Uterus (tissue), 2 donors: ENCODE measurements around the gene TVP23A.

Experiments used
- POLR2A ChIP-seq, 2 donors: fragments of 450-650 bp; IDR thresholded peaks; one replicate each; pipeline ENCODE4 v1.6.1; 2016; ENCODE audit warnings: antibody characterized with exemption in 2 of 2, mild to moderate bottlenecking in 1 of 2, moderate library complexity in 1 of 2
- TF ChIP-seq, protein P1 (sequence below), 4 experiments: fragments of 200-600 bp in 2 of 4; fragments of 450-650 bp in 2 of 4; sonication (generic) in 2 of 4; IDR thresholded peaks; one replicate each; pipeline ENCODE4 v1.5.1; 2016 to 2019; ENCODE audit warnings: antibody characterized with exemption in 4 of 4, mild to moderate bottlenecking in 2 of 4, moderate library complexity in 1 of 4

DNA sequence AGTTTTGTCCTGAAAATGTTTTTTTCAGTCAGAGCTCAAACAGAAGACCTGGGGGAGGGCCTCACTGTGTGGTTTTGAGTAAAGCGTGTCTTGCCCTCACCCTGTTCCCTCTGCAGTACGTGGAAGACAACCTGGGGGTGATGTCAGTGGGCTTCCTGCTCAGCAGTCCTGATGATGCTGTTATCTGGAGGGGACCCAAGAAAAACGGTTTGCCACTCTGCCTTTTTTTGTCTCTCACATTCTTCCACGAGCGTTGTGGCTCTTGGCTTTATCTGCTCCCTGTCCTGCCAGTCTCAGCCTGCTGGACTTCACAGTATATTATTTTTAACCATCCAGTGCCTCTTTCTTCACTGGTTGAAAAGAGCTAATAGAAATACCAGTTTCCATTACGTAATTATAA lies 62.0 kb downstream of the TVP23A start:
- TF ChIP-seq POLR2A (IDR thresholded peaks at IDR 0.05), result no peak
- TF ChIP-seq, protein P1, sequence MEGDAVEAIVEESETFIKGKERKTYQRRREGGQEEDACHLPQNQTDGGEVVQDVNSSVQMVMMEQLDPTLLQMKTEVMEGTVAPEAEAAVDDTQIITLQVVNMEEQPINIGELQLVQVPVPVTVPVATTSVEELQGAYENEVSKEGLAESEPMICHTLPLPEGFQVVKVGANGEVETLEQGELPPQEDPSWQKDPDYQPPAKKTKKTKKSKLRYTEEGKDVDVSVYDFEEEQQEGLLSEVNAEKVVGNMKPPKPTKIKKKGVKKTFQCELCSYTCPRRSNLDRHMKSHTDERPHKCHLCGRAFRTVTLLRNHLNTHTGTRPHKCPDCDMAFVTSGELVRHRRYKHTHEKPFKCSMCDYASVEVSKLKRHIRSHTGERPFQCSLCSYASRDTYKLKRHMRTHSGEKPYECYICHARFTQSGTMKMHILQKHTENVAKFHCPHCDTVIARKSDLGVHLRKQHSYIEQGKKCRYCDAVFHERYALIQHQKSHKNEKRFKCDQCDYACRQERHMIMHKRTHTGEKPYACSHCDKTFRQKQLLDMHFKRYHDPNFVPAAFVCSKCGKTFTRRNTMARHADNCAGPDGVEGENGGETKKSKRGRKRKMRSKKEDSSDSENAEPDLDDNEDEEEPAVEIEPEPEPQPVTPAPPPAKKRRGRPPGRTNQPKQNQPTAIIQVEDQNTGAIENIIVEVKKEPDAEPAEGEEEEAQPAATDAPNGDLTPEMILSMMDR (IDR thresholded peaks at IDR 0.05), result no peak
